ENCODE measurements around the gene HOXA11.

DNA sequence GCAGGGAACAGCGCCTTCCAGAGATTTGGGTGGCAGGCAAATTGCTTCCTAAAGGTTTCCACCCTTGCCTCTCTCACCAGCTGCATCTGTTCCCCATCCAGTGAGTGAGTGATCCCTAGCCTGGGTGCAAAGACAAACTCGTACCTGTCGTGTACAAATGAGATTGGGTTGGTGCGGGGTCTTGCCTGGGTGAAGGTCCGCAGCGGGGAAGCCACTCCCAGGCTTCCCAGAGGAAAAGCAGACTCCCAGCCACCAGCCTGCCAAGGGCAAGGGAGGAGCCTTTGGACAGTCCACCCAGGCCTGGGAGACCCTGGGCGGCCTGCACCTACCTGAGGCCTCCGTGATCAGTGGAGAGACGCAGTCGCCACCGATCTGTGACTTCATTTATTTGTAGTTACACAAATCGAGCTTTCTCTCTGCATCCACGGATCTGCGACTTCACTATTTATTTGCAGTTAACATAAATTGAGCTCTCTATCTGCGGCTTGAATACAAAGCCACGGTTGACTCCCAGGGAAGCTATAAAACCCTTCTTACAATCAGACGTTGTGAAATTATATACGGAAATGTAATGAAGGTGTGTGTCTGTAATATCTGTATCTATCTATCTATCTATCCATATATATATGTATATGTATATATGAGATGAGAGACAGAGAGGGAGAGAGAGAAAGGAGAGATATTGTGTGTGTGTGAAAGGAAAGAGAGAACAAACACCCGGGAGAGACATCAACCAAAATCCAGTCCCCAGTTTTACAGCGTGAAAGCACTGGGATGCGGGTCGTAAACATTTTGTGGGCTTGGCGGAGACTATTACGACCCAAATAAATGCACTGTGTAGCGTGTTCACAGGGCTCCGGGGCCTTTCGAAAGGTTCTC, 25.5 kb downstream of the HOXA11 start:
- TF ChIP-seq, protein P1, sequence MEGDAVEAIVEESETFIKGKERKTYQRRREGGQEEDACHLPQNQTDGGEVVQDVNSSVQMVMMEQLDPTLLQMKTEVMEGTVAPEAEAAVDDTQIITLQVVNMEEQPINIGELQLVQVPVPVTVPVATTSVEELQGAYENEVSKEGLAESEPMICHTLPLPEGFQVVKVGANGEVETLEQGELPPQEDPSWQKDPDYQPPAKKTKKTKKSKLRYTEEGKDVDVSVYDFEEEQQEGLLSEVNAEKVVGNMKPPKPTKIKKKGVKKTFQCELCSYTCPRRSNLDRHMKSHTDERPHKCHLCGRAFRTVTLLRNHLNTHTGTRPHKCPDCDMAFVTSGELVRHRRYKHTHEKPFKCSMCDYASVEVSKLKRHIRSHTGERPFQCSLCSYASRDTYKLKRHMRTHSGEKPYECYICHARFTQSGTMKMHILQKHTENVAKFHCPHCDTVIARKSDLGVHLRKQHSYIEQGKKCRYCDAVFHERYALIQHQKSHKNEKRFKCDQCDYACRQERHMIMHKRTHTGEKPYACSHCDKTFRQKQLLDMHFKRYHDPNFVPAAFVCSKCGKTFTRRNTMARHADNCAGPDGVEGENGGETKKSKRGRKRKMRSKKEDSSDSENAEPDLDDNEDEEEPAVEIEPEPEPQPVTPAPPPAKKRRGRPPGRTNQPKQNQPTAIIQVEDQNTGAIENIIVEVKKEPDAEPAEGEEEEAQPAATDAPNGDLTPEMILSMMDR (IDR thresholded peaks at IDR 0.05; ENCODE audit: low read length), result no peak
- TF ChIP-seq EZH2 (IDR thresholded peaks at IDR 0.05; ENCODE audit: borderline replicate concordance, low read length), result no peak

Data from OCI-LY1 (cell line).